HEK293 (cell line): Measurements from ENCODE around the gene CSF2RB.
A peak's percentile ranks its signal among the peaks of the same experiment; 100 is the strongest.

ENCODE experiments used
- CTCF ChIA-PET: fragments of 350-600 bp; formaldehyde crosslinking; extraction: SDS; loops from one replicate; lab custom pipeline; 2021; ENCODE audit warnings: antibody characterized with exemption; lab: Yijun Ruan, JAX
- POLR2A ChIA-PET: fragments of 300-600 bp; formaldehyde crosslinking; extraction: SDS; loops from one replicate; lab custom pipeline; 2020; ENCODE audit warnings: antibody characterized with exemption, inconsistent platforms; lab: Yijun Ruan, JAX
- H3K27ac ChIP-seq: fragments of 200-500 bp; sonication (Bioruptor generic); 2 replicates; pipeline ENCODE4 v1.5.1; 2014; ENCODE audit warnings: low read depth, low read length, control low read depth, inconsistent platforms; ENCODE audit errors: extremely low read depth
- H3K36me3 ChIP-seq, 2 experiments: fragments of 200-500 bp in 1 of 2; sonication (Bioruptor generic) in 1 of 2; 1 replicate in 1 of 2; 2 replicates in 1 of 2; pipeline ENCODE4 v1.5.1; 2014 to 2017; ENCODE audit warnings: inconsistent platforms in 2 of 2, low read length in 2 of 2; ENCODE audit not compliant: control insufficient read depth in 2 of 2, insufficient read depth in 1 of 2
- H3K4me1 ChIP-seq: fragments of 200-500 bp; sonication (Bioruptor generic); 2 replicates; pipeline ENCODE4 v1.5.1; 2014; ENCODE audit warnings: mild to moderate bottlenecking, low read length, inconsistent platforms; ENCODE audit not compliant: control insufficient read depth, insufficient read depth
- H3K4me3 ChIP-seq: 2 replicates; pipeline ENCODE4 v1.5.1; 2011; ENCODE audit warnings: low read depth, mild to moderate bottlenecking, control low read depth, low read length, moderate library complexity
- H3K9me3 ChIP-seq: fragments of 200-500 bp; sonication (Bioruptor generic); 2 replicates; pipeline ENCODE4 v1.5.1; 2014; ENCODE audit warnings: low read depth, low read length, inconsistent platforms; ENCODE audit not compliant: control insufficient read depth, insufficient read depth
- AEBP2 ChIP-seq: fragments of 450-650 bp; formaldehyde crosslinking; IDR thresholded peaks from 2 replicates; pipeline ENCODE4 v1.5.1; 2016; ENCODE audit warnings: missing biosample characterization, missing genetic modification characterization, borderline replicate concordance
- EGR2 ChIP-seq: fragments of 450-650 bp; formaldehyde crosslinking; IDR thresholded peaks from 2 replicates; pipeline ENCODE4 v1.5.1; 2016; ENCODE audit warnings: low read depth, missing biosample characterization, missing genetic modification characterization
- INSM2 ChIP-seq: fragments of 450-650 bp; formaldehyde crosslinking; IDR thresholded peaks from 2 replicates; pipeline ENCODE4 v1.5.1; 2016; ENCODE audit warnings: missing biosample characterization, missing genetic modification characterization
- PBX3 ChIP-seq: sonication (generic); formaldehyde crosslinking; IDR thresholded peaks from 2 replicates; pipeline ENCODE4 v1.8.1; 2022; ENCODE audit warnings: mild to moderate bottlenecking, moderate library complexity, missing genetic modification reagents
- PRDM1 ChIP-seq: fragments of 450-650 bp; formaldehyde crosslinking; IDR thresholded peaks from 2 replicates; pipeline ENCODE4; 2016; ENCODE audit warnings: missing biosample characterization, missing genetic modification characterization
- ZBTB49 ChIP-seq: fragments of 450-650 bp; formaldehyde crosslinking; IDR thresholded peaks from 2 replicates; pipeline ENCODE4 v1.5.1; 2016; ENCODE audit warnings: missing biosample characterization, missing genetic modification characterization, low read depth
- ZNF18 ChIP-seq: fragments of 450-650 bp; formaldehyde crosslinking; IDR thresholded peaks from 2 replicates; pipeline ENCODE4 v1.5.1; 2016; ENCODE audit warnings: missing biosample characterization, missing genetic modification characterization
- ZNF549 ChIP-seq: fragments of 450-650 bp; IDR thresholded peaks from 2 replicates; pipeline ENCODE4 v1.5.1; 2018; ENCODE audit warnings: missing biosample characterization, missing genetic modification characterization, mild to moderate bottlenecking, inconsistent platforms, moderate library complexity
- ZNF664 ChIP-seq: fragments of 450-650 bp; formaldehyde crosslinking; IDR thresholded peaks from 2 replicates; pipeline ENCODE4 v1.5.1; 2016; ENCODE audit warnings: missing biosample characterization, missing genetic modification characterization
- ZSCAN23 ChIP-seq: fragments of 450-650 bp; formaldehyde crosslinking; IDR thresholded peaks from 2 replicates; pipeline ENCODE4 v1.5.1; 2016; ENCODE audit warnings: missing biosample characterization, missing genetic modification characterization

CSF2RB gene

GRCh38 chr22:36938028-36938425 is 24.6 kb downstream of the CSF2RB start:
- no peaks in the 10 kb centered on the region for H3K36me3 ChIP-seq
- ChIA-PET CTCF (interaction anchor here (0.7 kb wide), 1 partner anchor 56 kb away, joined by 3 read pairs; no protein-coding TSS in a partner anchor), POLR2A (no interaction called here)
- no peak overlapping the region for H3K4me3 ChIP-seq
- no peak overlapping the region for H3K27ac ChIP-seq
- no peaks in the 10 kb centered on the region for H3K9me3 ChIP-seq
- no peaks in the 10 kb centered on the region for H3K4me1 ChIP-seq
- TF ChIP-seq PRDM1: no peak

GRCh38 chr22:36938886-36939285 is 25.5 kb downstream of the CSF2RB start:
- ChIA-PET CTCF (interaction anchor here (0.6 kb wide), 1 partner anchor 26 kb away, joined by 6 read pairs; no protein-coding TSS in a partner anchor), POLR2A (no interaction called here)
- Histone ChIP-seq H3K9me3 (no peaks in the 10 kb centered on the region), H3K4me3 (no peak overlapping the region), H3K4me1 (no peaks in the 10 kb centered on the region), H3K36me3 (no peaks in the 10 kb centered on the region), H3K27ac (no peak overlapping the region)
- TF ChIP-seq INSM2 (tag by site-specific recombination) (no peak), EGR2 (tag by site-specific recombination) (peak; percentile 43; the same call in 1 of the 2 replicates)

- H3K4me3 ChIP-seq: no peak overlapping the region
- H3K36me3 ChIP-seq: no peaks in the 10 kb centered on the region
- POLR2A ChIA-PET: no interaction called here
- CTCF ChIA-PET: interaction anchor here (0.6 kb wide), 1 partner anchor 81 kb away, joined by 3 read pairs; no protein-coding TSS in a partner anchor
- TF ChIP-seq PBX3: no peak
- no peak for TF ChIP-seq ZSCAN23 (tag by site-specific recombination)
- TF ChIP-seq ZBTB49: no peak
- no peak for TF ChIP-seq AEBP2 (tag by site-specific recombination)
- no peak for TF ChIP-seq ZNF664
- TF ChIP-seq ZNF18: no peak
- no peak for TF ChIP-seq ZNF549 (tag by site-specific recombination)
- TF ChIP-seq, all 188 proteins: peak for 0
- Histone ChIP-seq H3K4me1 (no peaks in the 10 kb centered on the region), H3K27ac (no peak overlapping the region), H3K9me3 (no peaks in the 10 kb centered on the region)
Measured at GRCh38 chr22:36940676-36941075, 27.2 kb downstream of the CSF2RB start.
